Measurements from ENCODE around the gene BTBD7. TPM values are rescaled to one million over a fixed set of nuclear protein-coding genes. Genes with fewer than 3 reads are reported as not detected.
A peak's percentile ranks its signal among the peaks of the same experiment; 100 is the strongest.

The BTBD7 gene, protein sequence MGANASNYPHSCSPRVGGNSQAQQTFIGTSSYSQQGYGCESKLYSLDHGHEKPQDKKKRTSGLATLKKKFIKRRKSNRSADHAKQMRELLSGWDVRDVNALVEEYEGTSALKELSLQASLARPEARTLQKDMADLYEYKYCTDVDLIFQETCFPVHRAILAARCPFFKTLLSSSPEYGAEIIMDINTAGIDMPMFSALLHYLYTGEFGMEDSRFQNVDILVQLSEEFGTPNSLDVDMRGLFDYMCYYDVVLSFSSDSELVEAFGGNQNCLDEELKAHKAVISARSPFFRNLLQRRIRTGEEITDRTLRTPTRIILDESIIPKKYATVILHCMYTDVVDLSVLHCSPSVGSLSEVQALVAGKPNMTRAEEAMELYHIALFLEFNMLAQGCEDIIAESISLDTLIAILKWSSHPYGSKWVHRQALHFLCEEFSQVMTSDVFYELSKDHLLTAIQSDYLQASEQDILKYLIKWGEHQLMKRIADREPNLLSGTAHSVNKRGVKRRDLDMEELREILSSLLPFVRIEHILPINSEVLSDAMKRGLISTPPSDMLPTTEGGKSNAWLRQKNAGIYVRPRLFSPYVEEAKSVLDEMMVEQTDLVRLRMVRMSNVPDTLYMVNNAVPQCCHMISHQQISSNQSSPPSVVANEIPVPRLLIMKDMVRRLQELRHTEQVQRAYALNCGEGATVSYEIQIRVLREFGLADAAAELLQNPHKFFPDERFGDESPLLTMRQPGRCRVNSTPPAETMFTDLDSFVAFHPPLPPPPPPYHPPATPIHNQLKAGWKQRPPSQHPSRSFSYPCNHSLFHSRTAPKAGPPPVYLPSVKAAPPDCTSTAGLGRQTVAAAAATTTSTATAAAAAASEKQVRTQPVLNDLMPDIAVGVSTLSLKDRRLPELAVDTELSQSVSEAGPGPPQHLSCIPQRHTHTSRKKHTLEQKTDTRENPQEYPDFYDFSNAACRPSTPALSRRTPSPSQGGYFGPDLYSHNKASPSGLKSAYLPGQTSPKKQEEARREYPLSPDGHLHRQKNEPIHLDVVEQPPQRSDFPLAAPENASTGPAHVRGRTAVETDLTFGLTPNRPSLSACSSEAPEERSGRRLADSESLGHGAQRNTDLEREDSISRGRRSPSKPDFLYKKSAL
- total RNA-seq (10 to 100 TPM; 12.1 to 21.6 (median 15.0) TPM), polyA plus RNA-seq (1 to 10 TPM; 6.3 to 8.9 TPM)

DNA sequence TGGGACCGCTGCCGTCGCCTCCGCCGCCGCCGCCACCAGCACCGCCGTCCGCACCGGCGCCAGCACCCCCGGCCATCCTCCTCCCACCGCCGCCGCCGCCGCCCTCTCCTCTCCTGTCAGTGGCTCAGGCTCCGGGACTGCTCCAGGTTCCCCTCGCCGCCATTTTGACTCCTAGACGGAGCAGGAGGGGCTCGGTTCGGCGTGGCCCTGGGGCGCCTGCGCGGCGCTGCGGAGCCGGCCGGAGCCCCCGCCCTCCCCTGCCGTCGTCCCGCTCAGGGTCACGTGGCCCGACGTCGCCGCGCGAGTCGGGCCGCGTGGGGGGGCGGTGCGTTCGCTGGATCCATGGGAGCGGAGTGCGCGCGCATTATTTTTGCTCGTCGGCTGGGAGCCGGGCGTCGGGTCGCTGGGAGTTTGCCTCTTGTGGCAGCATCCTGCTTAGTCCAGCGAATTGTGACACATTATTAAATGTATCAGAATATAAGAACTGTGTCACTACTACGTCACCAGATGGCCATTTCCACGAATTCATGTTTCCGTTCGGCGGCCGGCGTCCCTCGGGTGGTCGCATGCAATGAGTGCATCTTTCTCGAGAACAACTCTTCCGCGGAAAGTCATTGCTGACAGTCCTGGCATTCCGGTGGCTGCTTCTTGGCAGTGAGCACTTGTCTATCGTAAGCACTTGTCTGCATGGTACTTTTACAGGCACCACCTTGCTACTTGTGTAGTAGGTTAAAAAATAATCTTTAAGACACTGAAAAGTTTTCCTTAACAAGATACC, at the start of gene BTBD7:
TSS of gene BTBD7 (minus strand) at position 184 of the 778 bp plus-strand sequence. CDS start 36,985 bp downstream, outside the sequence.
- peak; percentile 93 to 98 (median 96) for DNase-seq
- TF ChIP-seq, protein P1, sequence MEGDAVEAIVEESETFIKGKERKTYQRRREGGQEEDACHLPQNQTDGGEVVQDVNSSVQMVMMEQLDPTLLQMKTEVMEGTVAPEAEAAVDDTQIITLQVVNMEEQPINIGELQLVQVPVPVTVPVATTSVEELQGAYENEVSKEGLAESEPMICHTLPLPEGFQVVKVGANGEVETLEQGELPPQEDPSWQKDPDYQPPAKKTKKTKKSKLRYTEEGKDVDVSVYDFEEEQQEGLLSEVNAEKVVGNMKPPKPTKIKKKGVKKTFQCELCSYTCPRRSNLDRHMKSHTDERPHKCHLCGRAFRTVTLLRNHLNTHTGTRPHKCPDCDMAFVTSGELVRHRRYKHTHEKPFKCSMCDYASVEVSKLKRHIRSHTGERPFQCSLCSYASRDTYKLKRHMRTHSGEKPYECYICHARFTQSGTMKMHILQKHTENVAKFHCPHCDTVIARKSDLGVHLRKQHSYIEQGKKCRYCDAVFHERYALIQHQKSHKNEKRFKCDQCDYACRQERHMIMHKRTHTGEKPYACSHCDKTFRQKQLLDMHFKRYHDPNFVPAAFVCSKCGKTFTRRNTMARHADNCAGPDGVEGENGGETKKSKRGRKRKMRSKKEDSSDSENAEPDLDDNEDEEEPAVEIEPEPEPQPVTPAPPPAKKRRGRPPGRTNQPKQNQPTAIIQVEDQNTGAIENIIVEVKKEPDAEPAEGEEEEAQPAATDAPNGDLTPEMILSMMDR (IDR thresholded peaks at IDR 0.05), result peak in 1 of 4 donors; percentile 26

DNA sequence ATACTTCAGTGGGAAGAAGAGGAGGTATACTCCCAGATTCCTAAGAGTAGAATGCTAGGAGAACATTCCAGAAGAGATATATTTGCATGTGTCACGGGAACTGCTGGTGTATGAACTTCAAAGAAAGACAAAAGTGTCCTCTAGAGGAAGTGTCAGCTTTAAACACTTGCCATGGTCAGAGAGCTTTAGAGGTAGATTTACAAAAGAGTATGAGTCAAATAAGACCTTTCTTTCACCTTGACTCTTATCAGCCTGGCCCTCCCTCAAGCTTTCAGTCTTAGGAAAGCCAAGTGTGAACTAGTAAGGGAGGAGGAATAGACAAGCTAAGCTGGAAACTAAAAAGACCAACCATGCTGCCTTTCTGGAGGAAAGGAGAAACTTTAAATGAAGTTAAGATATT, 48.8 kb upstream of the BTBD7 start:
- FAIRE-seq (no peak), ATAC-seq (peak; percentile 38 to 80 (median 62)), DNase-seq (no peak)
- TF ChIP-seq, protein P1 (IDR thresholded peaks at IDR 0.05), result no peak
- H3K9me3 ChIP-seq, result no peaks in the 10 kb centered on the region
- 53 to 55% methylated on average over 1 of the region's 1 CpG for WGBS, 2 donors
- no peaks in the 10 kb centered on the region for H3K4me1 ChIP-seq
- H3K36me3 ChIP-seq, result no peaks in the 10 kb centered on the region
- intact Hi-C loops (cut with DNase I), result no loop called here
- H3K4me3 ChIP-seq, result no peak overlapping the region
- no peaks in the 10 kb centered on the region for H3K27me3 ChIP-seq
- no peak overlapping the region for H3K27ac ChIP-seq

More for the DNA sequence above, at the start of gene BTBD7:
- intact Hi-C loops (cut with DNase I), result no loop called here
- Histone ChIP-seq H3K27me3 (no peaks in the 10 kb centered on the region), H3K4me1 (peaks cover 15 to 42% (median 26%) of the 10 kb centered on the region in 3 donors), H3K9me3 (no peaks in the 10 kb centered on the region), H3K4me3 (peak within 1 kb of the TSS; percentile 79 to 95 (median 89)), H3K27ac (peak within 1 kb of the TSS; percentile 86 to 97 (median 94)), H3K36me3 (no peaks in the 10 kb centered on the region)
- 0 to 1% methylated on average over 52 to 74 of the region's 74 CpGs for WGBS, 2 donors
- ATAC-seq (peak; percentile 93 to 98 (median 96)), FAIRE-seq (no peak)

DNA sequence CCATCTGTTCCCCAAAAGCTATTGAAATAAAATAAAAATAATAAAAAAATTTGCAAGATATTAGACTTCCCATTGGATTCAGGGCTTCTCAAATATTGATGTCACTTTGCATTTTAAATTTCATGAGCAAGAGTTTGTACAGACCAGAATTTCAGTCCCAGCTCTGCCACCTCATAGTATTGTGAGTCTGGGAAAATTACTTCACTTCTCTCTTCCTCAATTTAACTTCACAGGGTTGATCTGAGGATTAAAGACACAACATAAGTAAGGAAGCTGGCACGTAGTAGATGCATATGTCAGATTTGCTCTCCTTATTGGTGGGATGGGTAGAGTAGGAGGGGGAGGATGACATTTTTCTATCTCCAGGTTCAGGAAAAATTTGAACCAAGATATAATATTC, 47.0 kb upstream of the BTBD7 start:
- H3K36me3 ChIP-seq, result no peaks in the 10 kb centered on the region
- no peak overlapping the region for H3K27ac ChIP-seq
- TF ChIP-seq, protein P1 (IDR thresholded peaks at IDR 0.05), result no peak
- DNase-seq (no peak), ATAC-seq (no peak), FAIRE-seq (no peak)
- H3K9me3 ChIP-seq, result no peaks in the 10 kb centered on the region
- intact Hi-C loops (cut with DNase I), result no loop called here
- H3K4me1 ChIP-seq, result no peaks in the 10 kb centered on the region
- H3K27me3 ChIP-seq, result no peaks in the 10 kb centered on the region
- H3K4me3 ChIP-seq, result no peak overlapping the region
- WGBS, 2 donors, result 66 to 70% methylated on average over 1 of the region's 1 CpG

DNA sequence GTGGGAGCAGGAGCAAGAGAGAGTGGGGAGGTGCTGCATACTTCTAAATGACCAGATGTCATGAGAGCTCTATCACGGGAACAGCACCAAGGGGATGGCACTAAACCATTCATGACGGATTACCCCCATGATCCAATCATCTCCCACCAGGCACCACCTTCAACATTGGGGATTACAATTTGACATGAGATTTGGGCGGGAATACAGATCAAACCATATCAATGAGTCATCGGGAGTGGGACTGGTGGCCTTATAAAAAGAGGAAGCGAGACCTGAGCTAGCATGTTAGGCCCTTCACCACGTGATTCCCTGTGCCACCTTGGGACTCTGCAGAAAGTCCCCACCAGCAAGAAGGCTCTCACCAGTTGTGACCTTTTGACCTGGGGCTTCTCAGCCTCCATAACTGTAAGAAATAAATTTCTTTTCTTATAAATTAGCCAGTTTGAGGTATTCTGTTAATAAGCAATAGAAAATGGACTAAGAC, 42.9 kb upstream of the BTBD7 start:
- TF ChIP-seq, protein P1 (IDR thresholded peaks at IDR 0.05), result no peak
- 84 to 94% methylated on average over 6 of the region's 6 CpGs for WGBS, 2 donors
- no peaks in the 10 kb centered on the region for H3K9me3 ChIP-seq
- no peak for FAIRE-seq
- intact Hi-C loops (cut with DNase I), result no loop called here
- H3K4me1 ChIP-seq, result no peaks in the 10 kb centered on the region
- no peaks in the 10 kb centered on the region for H3K36me3 ChIP-seq
- H3K27ac ChIP-seq, result no peak overlapping the region
- DNase-seq, result no peak
- no peak overlapping the region for H3K4me3 ChIP-seq
- H3K27me3 ChIP-seq, result no peaks in the 10 kb centered on the region
- no peak for ATAC-seq

Measured in pancreas (tissue), 10 donors.